Lung microvascular endothelial cell (primary cell): Measurements from ENCODE around the gene RASA4B. TPM values are rescaled to one million over a fixed set of nuclear protein-coding genes. Genes with fewer than 3 reads are reported as not detected.
"Not testable (repeated sequence)": the region's sequence is repeated elsewhere in the genome, so short reads cannot be mapped to it uniquely, and the experiment has no call there.

Experiments
- DNase-seq, 2 donors: peaks; one replicate each; pipeline versions ENCODE4 v3.0.0 to v3.0.0-alpha.2; 2010; ENCODE audit warnings: low read depth in 2 of 2
- total RNA-seq: library from RNA; depleted of rRNA; stranded (reverse); fragments of >200 nt; gene quantifications from 2 replicates; pipeline ENCODE4 v1.2.1, GENCODE V29; 2014

Gene RASA4B
- total RNA-seq, 1 donor from 2014 or later: 1.4 TPM

DNA sequence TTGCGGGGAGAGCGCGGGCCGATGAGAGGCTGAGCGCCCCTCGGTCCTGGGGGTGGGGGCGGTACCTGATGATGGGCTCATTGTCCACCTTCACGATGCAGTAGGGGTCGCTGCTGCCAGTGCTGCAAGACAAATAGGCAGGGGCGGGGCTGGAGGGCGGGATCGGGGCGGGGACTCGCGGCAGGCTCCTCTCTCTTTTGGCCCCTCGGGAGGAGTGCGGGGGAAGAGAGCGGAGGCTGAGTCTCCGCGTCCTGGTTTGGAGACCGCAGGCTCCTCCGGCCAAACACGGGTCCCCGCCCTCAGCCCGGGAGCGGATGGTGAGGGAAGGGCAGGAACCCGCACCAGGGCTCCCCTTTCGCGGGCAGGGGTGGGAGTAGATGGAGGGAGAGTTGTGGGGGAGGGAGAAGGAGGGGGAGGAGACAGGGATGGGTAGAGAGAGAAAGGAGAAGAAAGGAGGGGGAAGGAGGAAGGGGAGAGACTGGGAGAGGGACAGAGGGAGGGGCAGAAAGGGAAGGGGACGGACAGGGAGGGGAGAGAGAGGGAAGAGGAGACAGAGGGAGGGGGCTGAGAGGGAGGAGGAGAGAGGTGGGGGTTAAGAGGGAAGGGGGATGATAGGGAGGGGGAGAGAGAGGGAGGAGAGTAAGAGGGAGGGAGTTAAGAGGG is 5.6 kb downstream of the RASA4B start:
- not testable (repeated sequence) for DNase-seq

DNA sequence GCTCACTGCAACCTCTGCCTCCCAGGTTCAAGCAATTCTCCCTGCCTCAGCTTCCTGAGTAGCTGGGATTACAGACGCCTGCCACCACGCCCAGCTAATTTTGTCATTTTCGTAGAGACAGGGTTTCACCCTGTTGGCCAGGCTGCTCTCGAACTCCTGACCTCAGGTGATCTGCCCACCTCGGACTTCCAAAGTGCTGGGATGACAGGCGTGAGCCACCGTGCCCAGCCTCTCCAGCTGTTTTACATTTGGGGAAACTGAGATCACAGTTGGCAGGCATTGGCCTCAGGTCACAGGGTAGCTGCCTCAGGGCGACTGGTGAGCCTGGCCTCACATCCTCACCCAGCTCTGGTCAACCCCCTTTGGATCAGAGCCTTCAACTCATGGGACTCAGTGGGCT is 7.0 kb downstream of the RASA4B start:
- DNase-seq: not testable (repeated sequence)

- not testable (repeated sequence) for DNase-seq
These were observed 10.0 kb downstream of the RASA4B start for GRCh38 chr7:102507410-102508088.

DNA sequence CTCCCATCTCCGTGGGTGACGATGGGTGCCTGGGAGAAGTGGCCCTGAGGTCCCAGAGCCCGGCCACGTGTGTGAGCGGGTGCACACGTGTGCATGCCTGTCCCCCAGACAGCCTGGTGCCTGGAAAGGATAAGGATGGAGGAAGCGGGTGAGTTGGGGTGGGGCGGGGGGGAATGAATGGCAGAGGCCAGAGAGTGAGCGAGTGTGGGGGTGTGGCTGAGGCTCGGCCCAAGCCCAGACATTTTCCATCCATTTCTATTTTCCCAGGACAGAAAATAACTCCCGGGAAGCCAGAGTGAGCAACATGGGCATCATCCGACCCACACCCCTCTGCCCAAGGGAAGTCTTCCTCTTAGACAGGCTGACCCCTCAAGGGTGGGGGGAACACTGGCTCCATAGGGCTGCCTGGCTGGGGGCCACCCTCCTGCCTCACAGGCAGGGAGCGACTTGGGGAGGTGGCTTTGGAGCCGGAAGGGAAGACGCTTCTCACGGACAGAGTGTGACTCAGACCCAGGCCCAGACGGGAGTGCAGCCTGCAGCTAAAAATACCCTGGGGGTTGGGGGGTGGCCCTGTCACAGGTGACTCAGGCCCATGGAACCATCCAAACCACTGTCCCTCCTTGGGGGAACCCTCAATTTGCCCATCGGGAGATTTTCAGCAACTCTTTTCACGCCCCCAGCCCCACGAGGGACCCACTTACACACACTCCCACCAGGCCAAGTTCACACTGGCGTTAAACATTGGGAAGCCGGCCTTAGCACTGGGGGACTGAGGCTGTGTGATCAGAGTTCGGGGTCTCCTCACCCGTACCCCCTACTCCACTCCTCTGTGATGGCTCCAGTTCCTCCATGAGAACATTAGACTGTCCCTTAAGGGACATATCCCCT is 12.0 kb downstream of the RASA4B start:
- not testable (repeated sequence) for DNase-seq

DNA sequence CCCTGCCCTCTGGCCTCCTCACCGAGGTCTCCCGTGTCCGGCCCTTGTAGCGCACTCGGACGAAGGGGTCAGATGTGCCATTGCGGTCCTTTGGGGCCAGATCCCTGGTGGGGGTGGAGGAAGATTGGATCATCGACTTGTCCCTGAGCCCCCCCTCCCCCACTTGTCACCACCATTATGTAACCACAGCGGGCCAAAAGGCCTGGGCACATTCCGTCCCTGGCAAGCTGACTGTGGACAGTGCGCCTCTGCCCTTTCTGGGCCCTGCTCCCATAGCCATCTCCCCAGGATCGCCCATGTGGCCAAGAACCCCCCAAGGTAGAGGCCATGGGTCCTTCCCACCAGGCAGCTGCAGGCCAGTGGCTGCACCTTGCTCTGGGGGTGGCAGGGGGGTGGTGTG is 14.4 kb downstream of the RASA4B start:
- DNase-seq: not testable (repeated sequence)

DNA sequence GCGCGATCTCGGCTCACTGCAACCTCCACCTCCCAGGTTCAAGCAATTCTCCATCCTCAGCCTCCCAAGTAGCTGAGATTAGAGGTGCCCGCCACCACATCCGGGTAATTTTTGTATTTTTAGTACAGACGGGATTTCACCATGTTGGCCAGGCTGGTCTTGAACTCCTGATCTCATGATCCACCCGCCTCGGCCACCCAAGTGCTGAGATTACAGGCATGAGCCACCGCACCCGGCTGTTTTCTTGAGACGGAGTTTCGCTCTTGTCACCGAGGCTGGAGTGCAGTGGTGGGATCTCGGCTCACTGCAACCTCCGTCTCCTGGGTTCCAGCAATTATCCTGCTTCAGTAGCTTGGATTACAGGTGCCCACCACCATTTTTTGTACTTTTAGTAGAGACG is 19.3 kb downstream of the RASA4B start:
- not testable (repeated sequence) for DNase-seq

- DNase-seq: not testable (repeated sequence)
These were observed 20.3 kb downstream of the RASA4B start for GRCh38 chr7:102497308-102497707.

DNA sequence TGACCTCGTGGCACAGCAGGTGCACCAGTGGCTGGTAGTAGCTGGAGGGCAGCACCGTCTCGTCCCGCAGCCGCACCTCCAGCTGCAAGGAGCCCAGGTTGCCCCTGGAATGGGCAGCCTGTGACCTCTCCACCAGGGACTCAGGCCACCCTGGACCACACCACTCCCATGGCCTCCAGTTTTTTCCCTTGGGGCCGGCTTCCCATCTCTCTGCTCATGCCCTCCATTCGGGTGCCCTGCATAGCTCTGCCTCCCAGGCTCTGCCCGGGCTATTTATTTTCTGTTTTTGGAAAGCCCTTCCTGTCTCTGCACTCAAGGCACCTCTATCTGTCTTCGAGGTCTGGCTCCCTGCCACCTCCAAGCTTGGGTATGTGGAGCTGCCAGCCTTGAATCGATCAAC is 20.7 kb downstream of the RASA4B start:
- peak in 1 of 2 donors; percentile 0 for DNase-seq

- DNase-seq: not testable (repeated sequence)
These were observed 23.0 kb downstream of the RASA4B start for GRCh38 chr7:102494473-102495149.

DNA sequence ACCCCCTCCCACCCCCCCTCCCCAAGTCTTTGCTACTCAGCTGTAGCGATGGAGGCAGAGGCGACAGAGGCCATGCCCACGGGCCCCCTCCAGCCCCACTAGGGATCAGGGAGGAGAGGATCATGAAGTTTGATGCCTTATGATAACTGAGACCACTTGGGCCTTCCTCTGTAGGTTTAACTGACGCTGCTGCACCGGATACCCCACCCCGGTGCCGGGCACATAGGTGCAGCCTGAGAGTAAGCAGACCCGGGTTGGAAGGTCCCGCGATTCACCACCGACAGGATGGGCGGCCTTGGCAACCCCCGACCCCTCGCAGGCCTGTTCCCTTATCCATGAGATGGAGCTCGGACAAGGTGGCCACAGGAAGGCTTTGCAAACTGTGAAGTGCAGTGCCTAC is 23.6 kb downstream of the RASA4B start:
- not testable (repeated sequence) for DNase-seq

DNA sequence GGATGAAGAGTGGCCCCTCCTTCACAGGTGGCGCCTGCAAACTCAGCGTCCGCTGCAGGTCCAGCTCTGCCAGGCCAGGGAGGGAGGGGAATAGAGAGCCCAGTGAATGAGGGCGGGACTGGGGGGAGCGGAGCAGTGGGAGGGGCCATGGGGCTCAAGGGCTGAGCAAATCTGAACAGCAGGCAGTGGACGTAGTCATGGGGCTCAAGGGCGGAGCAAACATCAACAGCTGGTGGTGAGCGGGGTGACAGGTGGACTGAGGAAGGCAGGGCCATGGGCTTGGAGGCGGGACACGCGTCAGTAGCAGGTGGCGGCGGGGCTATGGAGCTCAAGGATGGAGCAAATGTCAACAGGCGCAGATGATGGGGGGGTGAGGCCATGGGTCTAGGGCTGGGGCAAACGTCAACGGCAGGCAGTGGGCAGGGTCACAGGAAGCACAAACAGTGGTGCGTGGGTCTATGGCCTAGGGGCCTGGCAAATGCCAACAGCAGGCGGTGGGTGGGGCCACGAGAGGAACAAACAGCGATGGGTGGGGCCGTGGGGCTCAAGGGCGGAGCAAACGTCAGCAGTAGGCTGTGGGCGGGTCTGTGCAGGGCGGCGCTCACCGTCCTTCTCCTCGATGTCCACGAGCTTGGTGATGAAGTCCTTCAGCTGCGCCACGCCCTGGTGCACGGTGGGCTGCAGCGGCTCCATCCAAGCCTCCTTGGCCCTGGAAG is 24.2 kb downstream of the RASA4B start:
- DNase-seq: not testable (repeated sequence)

- DNase-seq: not testable (repeated sequence)
These were observed 27.0 kb downstream of the RASA4B start for GRCh38 chr7:102490529-102491075.

DNA sequence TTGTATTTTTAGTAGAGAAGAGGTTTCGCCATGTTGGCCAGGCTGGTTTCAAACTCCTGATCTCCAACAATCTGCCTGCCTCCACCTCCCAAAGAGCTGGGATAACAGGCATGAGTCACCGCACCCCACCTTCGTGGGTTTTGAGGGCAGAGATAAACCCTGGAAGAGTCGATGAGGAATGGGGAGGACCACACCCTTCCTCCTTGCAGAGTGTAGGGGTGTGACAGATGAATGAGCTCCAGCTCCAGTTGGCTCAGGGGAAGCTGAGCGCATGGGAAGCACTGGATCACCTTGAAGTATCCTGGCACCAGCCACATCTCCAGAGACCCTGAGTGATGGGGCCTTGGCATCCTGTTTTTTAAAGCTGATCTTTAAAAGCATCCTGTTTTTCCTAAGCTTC is 33.3 kb downstream of the RASA4B start:
- DNase-seq: not testable (repeated sequence)

- DNase-seq: not testable (repeated sequence)
These were observed 35.6 kb downstream of the RASA4B start for GRCh38 chr7:102481962-102482361.

- DNase-seq: not testable (repeated sequence)
These were observed 37.5 kb downstream of the RASA4B start for GRCh38 chr7:102479982-102480637.

DNA sequence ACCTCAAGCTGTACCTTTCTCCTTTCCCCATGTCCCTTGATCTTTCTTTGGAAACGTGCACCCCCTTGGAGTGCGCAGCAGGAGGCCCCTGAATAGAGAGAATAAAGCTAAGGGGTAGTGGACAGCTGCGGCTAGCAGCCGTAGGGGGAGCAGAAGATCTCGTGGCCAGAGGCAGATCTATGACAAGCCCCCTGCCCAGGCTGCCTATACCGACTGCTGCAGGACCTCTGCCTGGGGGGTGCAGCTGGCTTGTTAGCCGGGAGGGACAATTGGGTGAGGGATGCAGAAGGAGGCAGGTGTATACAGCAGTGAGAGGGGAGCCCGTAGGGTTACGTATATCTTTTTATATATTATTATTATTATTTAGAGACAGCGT is 38.4 kb downstream of the RASA4B start:
- DNase-seq: not testable (repeated sequence)

DNA sequence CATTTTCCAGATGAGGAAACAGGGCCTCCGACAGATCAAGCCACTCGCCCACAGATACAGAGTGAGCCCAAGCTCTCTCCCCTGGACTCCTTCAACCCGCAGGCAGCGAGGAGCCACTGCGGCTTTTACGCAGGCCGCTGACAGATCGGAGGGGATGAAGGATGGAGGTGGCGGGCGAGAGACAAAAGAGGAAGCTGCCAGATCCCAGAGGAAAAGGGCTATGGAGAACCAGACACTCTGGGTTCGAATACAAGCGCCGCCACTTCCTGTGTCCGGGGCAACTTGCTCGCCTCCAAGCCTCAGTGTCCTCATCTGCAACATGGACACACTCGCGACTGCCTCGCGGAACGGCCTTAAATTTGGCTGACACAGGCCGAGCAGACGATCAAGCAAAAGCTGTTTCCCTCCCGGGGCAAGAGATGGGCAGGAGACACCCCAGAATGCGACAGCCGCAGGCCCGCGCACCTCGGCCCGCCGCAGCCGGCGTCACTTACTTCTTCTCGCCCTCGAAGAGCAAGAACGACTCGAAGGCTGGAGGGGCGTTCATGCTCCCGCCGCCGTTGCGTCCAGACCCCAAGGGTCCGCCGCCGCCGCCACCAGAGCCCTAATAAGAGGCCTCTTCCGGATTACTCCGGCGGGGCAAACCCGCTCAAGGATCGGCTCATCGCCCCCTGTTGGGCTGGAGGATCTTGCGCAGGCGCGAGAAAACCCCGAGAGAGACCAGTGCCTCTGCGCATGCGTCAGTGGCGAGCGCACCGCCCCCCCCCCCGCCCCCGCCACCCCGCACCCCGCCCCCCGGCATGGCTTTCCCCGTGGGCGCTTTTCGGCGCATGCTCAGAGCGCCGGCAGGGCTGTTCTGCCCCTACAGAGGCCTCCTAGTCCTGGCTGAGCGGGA is 39.0 kb downstream of the RASA4B start, which contains the start of gene POLR2J:
POLR2J (minus strand) TSS at position 609 of the 895 bp plus-strand sequence; CDS start at position 547, 62 bp downstream.
- DNase-seq: peak; percentile 68 to 84

DNA sequence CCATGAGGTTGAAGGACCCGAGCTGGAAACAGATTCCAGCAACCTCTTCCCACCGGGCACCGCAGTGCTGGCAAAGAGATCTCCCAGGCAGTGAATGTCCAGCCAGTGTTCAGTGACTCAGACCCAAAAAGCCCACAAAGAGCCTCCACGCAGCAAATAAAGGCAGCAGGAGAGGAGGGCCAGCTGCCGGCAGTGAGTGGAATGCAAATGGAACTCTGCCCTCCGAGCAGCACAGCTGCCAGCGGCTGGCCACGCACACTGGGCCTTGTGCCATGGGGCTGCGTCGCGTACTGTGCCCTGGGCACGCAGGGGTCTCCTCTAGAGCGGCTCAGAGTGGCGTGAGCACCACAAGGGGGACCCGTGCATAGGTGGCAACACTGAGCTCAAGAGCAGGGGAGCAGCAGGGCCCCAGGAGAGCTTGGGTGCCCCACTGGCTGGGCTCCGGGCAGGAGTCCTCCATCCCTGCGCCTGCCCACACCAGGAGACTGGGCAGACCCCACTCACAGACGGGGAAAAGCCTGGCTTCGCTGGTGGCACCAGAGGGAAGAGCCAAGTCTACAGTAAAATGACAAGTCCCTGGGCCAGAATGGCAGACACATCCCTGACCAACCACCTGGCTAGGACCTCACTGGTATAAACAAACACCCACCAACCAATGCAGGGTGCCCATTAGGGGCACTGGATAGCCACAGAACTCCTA is 42.7 kb downstream of the RASA4B start:
- not testable (repeated sequence) for DNase-seq
